ENCODE measurements around the gene THSD4.

- TF ChIP-seq SMC3 (conservative IDR thresholded peaks at IDR 0.05; ENCODE audit: poor library complexity) = no peak
- TF ChIP-seq, protein P1, sequence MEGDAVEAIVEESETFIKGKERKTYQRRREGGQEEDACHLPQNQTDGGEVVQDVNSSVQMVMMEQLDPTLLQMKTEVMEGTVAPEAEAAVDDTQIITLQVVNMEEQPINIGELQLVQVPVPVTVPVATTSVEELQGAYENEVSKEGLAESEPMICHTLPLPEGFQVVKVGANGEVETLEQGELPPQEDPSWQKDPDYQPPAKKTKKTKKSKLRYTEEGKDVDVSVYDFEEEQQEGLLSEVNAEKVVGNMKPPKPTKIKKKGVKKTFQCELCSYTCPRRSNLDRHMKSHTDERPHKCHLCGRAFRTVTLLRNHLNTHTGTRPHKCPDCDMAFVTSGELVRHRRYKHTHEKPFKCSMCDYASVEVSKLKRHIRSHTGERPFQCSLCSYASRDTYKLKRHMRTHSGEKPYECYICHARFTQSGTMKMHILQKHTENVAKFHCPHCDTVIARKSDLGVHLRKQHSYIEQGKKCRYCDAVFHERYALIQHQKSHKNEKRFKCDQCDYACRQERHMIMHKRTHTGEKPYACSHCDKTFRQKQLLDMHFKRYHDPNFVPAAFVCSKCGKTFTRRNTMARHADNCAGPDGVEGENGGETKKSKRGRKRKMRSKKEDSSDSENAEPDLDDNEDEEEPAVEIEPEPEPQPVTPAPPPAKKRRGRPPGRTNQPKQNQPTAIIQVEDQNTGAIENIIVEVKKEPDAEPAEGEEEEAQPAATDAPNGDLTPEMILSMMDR (IDR thresholded peaks at IDR 0.05; ENCODE audit: poor library complexity, severe bottlenecking) = no peak
These were observed 164.9 kb downstream of the THSD4 start for GRCh38 chr15:71280206-71280605.

All from neural cell (in vitro differentiated cells).